Gastrocnemius medialis (tissue), 4 donors: ENCODE data around the gene FAM234A. TPM values are rescaled to one million over a fixed set of nuclear protein-coding genes. Genes with fewer than 3 reads are reported as not detected.
A peak's percentile ranks its signal among the peaks of the same experiment; 100 is the strongest.

Experiments
- ATAC-seq, 2 donors: fragments of 150-250 bp; one replicate each; pipeline ENCODE4 v1.9.1; 2016
- DNase-seq, 2 donors: peaks; one replicate each; pipeline ENCODE4 v3.0.0-alpha.2; 2019
- H3K27ac ChIP-seq, 4 donors: fragments of 200-600 bp; sonication (generic); 1 replicate in 1 of 4; 2 replicates in 3 of 4; pipeline ENCODE4 v1.5.1; 2016 to 2018; ENCODE audit warnings: mild to moderate bottlenecking in 2 of 4, moderate library complexity in 1 of 4
- H3K27me3 ChIP-seq, 3 donors: fragments of 200-600 bp; sonication (generic) in 2 of 3; 1 replicate in 1 of 3; 2 replicates in 2 of 3; pipeline versions ENCODE4 v1.5.1 to v1.6.0; 2016 to 2019; ENCODE audit warnings: mild to moderate bottlenecking in 1 of 3, moderate library complexity in 1 of 3
- H3K36me3 ChIP-seq, 2 donors: fragments of 200-600 bp; sonication (generic) in 1 of 2; one replicate each; pipeline ENCODE4 v1.5.1; 2017 to 2018
- H3K4me1 ChIP-seq, 2 donors: fragments of 200-600 bp; sonication (generic) in 1 of 2; one replicate each; pipeline ENCODE4 v1.5.1; 2016 to 2017; ENCODE audit warnings: mild to moderate bottlenecking in 2 of 2
- H3K4me3 ChIP-seq, 4 donors: fragments of 200-600 bp; sonication (generic) in 3 of 4; 1 replicate in 1 of 4; 2 replicates in 3 of 4; pipeline ENCODE4 v1.5.1; 2016 to 2019; ENCODE audit warnings: mild to moderate bottlenecking in 2 of 4
- H3K9me3 ChIP-seq, 3 donors: fragments of 200-600 bp; sonication (generic) in 2 of 3; 1 replicate in 1 of 3; 2 replicates in 2 of 3; pipeline ENCODE4 v1.5.1; 2016 to 2019
- POLR2A ChIP-seq, 2 donors: fragments of 450-650 bp; IDR thresholded peaks; one replicate each; pipeline ENCODE4 v1.6.1; 2017; ENCODE audit warnings: antibody characterized with exemption in 2 of 2, mild to moderate bottlenecking in 2 of 2, moderate library complexity in 2 of 2
- in situ Hi-C, 4 donors: fragments of 200-750 bp; cut with MboI; loops; one replicate each; pipeline versions ENCODE4 v1.15.0 to v1.8.0; 2017; ENCODE audit warnings: low sequenced_read_pairs in 4 of 4
- intact Hi-C: fragments of 100-400 bp; cut with DNase I; formaldehyde crosslinking; loops from one replicate; pipeline ENCODE4 v1.15.1; 2023; ENCODE audit warnings: low total_unique reads
- total RNA-seq, 4 donors: library from RNA; depleted of rRNA; stranded (reverse); fragments of >200 nt; gene quantifications; one replicate each; pipeline versions ENCODE4 v1.1.0 to v1.2.3, GENCODE V29; 2016
- TF ChIP-seq, protein P1 (sequence below), 5 experiments: fragments of 450-650 bp in 3 of 5; fragments of 200-600 bp in 2 of 5; sonication (generic) in 2 of 5; IDR thresholded peaks in 4 of 5; conservative IDR thresholded peaks in 1 of 5; 1 replicate in 4 of 5; 2 replicates in 1 of 5; pipeline ENCODE4 v1.5.1; 2016 to 2019; ENCODE audit warnings: antibody characterized with exemption in 5 of 5, mild to moderate bottlenecking in 3 of 5, moderate library complexity in 3 of 5

The FAM234A gene, protein sequence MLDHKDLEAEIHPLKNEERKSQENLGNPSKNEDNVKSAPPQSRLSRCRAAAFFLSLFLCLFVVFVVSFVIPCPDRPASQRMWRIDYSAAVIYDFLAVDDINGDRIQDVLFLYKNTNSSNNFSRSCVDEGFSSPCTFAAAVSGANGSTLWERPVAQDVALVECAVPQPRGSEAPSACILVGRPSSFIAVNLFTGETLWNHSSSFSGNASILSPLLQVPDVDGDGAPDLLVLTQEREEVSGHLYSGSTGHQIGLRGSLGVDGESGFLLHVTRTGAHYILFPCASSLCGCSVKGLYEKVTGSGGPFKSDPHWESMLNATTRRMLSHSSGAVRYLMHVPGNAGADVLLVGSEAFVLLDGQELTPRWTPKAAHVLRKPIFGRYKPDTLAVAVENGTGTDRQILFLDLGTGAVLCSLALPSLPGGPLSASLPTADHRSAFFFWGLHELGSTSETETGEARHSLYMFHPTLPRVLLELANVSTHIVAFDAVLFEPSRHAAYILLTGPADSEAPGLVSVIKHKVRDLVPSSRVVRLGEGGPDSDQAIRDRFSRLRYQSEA
- total RNA-seq, result 100 to 1,000 TPM in 3 of 4 donors, 10 to 100 TPM in 1; 85.2 to 288 (median 251) TPM

DNA sequence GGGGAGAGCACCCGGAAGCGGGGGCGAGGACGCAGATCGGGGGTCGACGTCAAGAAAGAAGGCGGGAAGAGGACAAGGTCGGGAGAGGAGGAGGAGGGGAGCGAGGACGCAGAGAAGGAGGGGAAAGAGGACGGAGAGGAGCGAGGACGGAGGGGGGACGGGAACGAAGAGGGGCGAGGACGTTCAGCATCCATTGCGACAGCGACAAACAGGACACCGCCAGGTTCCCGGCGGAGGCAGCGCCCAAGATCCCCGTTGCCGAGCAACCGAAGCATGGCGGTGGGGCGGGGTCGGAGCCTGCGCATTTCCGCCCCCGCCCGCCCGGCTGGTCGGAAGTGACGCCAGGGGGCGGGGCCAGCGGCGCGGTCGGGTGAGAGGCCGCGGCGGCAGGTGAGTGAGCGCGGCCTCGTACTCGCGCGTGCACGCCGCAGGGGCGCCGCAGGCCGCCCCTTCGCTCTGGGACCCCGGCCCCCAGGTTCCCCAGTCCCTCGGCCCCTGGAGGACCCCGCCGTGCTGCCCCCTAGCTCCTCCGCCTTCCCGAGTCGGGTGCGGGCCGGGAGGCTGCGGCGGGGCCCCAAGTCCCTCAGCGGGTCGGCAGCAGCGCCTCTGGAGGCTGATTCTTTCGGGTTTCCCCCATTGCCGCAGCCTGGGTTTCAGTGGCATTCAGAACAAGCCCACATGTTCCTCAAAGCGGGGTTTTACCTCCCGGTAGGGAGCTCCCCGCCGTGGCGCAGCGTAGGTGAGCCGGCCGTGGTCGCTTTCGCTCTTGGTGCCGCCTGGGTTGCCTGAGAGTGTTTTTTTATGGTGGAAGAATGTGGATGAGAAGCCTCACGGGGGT, at the start of gene FAM234A:
Gene FAM234A, plus strand, starts transcription at position 354 of the 838 bp plus-strand sequence. CDS start 19,593 bp downstream, outside the sequence.
- Histone ChIP-seq H3K9me3 (no peaks in the 10 kb centered on the region), H3K4me1 (peaks cover 15 to 16% of the 10 kb centered on the region in 2 donors), H3K27ac (peak within 1 kb of the TSS; percentile 99 to 100 (median 100)), H3K27me3 (no peaks in the 10 kb centered on the region), H3K4me3 (peak within 1 kb of the TSS; percentile 89 to 98 (median 96)), H3K36me3 (no peaks in the 10 kb centered on the region)
- intact Hi-C loops, result loop anchor here (2.0 to 10.0 kb wide), 2 partner anchors 118 to 410 kb away; partner anchors contain the start of genes AXIN1, MCRIP2 and WDR90
- ATAC-seq (peak; percentile 86 to 87), DNase-seq (peak; percentile 92 to 93)
- in situ Hi-C loops, result no loop called here
- peak; percentile 99 to 100 for TF ChIP-seq POLR2A (IDR thresholded peaks at IDR 0.05)
- TF ChIP-seq, protein P1, sequence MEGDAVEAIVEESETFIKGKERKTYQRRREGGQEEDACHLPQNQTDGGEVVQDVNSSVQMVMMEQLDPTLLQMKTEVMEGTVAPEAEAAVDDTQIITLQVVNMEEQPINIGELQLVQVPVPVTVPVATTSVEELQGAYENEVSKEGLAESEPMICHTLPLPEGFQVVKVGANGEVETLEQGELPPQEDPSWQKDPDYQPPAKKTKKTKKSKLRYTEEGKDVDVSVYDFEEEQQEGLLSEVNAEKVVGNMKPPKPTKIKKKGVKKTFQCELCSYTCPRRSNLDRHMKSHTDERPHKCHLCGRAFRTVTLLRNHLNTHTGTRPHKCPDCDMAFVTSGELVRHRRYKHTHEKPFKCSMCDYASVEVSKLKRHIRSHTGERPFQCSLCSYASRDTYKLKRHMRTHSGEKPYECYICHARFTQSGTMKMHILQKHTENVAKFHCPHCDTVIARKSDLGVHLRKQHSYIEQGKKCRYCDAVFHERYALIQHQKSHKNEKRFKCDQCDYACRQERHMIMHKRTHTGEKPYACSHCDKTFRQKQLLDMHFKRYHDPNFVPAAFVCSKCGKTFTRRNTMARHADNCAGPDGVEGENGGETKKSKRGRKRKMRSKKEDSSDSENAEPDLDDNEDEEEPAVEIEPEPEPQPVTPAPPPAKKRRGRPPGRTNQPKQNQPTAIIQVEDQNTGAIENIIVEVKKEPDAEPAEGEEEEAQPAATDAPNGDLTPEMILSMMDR (IDR thresholded peaks at IDR 0.05 in 4 of 5, conservative IDR thresholded peaks at IDR 0.05 in 1 of 5), result peak in 4 of 5 experiments; percentile 37 to 51 (median 48)

DNA sequence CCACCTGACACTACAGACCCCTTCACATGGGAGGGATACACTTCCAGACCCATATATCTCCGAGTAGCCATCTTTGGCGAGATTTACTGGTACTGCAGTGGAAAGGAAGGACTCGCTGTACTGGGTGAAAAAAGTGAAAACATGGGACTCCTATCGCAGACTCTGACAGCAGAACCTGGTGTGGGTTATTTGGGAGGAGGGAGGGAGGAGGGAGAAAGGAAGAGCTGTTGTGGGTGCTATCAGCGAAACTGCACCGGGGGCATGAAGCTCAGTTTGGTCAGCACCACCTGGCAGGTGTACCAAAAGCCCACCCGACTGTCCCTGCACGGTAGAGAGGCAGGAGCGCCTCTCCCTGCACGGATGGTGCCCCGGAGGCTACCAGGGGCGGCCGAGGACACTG, 49.4 kb upstream of the FAM234A start:
- no peak for ATAC-seq
- Histone ChIP-seq H3K4me3 (no peak overlapping the region), H3K27me3 (peaks cover 9 to 11% (median 11%) of the 10 kb centered on the region in 3 donors), H3K27ac (no peak overlapping the region), H3K4me1 (peaks cover 8 to 10% of the 10 kb centered on the region in 2 donors), H3K9me3 (no peaks in the 10 kb centered on the region), H3K36me3 (peaks cover 8 to 28% of the 10 kb centered on the region in 2 donors)
- in situ Hi-C loops (no loop called here), intact Hi-C loops (no loop called here)
- DNase-seq, result no peak
- TF ChIP-seq POLR2A (IDR thresholded peaks at IDR 0.05), result no peak
- TF ChIP-seq, protein P1 (IDR thresholded peaks at IDR 0.05 in 4 of 5, conservative IDR thresholded peaks at IDR 0.05 in 1 of 5), result no peak

DNA sequence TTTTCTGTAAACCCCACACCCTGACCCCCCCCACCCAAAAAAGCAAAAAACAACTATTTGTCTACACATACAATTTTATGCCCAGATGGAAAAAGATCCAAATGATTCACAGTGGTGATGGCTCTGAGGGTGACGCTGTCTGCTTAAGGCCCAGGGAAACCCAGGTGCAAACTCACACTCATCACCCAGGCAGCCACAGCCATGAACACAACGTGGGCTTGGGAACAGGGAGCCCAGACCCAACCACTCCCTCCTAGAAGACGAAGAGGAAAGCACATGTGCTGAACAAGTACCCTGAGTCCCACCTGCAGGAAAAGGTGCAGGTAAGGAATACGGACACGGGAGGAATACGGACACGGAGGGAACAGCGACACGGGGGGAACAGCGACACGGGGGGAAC, 48.9 kb upstream of the FAM234A start:
- intact Hi-C loops, result no loop called here

GRCh38 chr16:187330-187729, 47.3 kb upstream of the FAM234A start:
- intact Hi-C loops, result no loop called here
- DNase-seq (no peak), ATAC-seq (no peak)
- no peak overlapping the region for H3K27ac ChIP-seq
- peaks cover 8 to 48% of the 10 kb centered on the region in 2 donors for H3K36me3 ChIP-seq
- H3K9me3 ChIP-seq, result no peaks in the 10 kb centered on the region
- H3K4me3 ChIP-seq, result no peak overlapping the region
- TF ChIP-seq, protein P1 (IDR thresholded peaks at IDR 0.05 in 4 of 5, conservative IDR thresholded peaks at IDR 0.05 in 1 of 5), result no peak
- TF ChIP-seq POLR2A (IDR thresholded peaks at IDR 0.05), result no peak
- in situ Hi-C loops, result no loop called here
- no peaks in the 10 kb centered on the region for H3K27me3 ChIP-seq
- H3K4me1 ChIP-seq, result no peaks in the 10 kb centered on the region

More for the DNA sequence above, 48.9 kb upstream of the FAM234A start:
- H3K36me3 ChIP-seq, result peaks cover 8 to 33% of the 10 kb centered on the region in 2 donors
- no peak overlapping the region for H3K4me3 ChIP-seq
- peaks cover 6 to 7% of the 10 kb centered on the region in 2 donors for H3K4me1 ChIP-seq
- no peaks in the 10 kb centered on the region for H3K9me3 ChIP-seq
- no peak for ATAC-seq
- no peak overlapping the region for H3K27ac ChIP-seq
- TF ChIP-seq POLR2A (IDR thresholded peaks at IDR 0.05), result no peak
- TF ChIP-seq, protein P1 (IDR thresholded peaks at IDR 0.05 in 4 of 5, conservative IDR thresholded peaks at IDR 0.05 in 1 of 5), result no peak
- in situ Hi-C loops, result no loop called here
- no peak for DNase-seq
- H3K27me3 ChIP-seq, result peaks cover 5 to 7% (median 7%) of the 10 kb centered on the region in 3 donors
